UCSD-AML1 (cell line): ENCODE results near the gene PSMD13.
"Not testable (repeated sequence)": the region's sequence is repeated elsewhere in the genome, so short reads cannot be mapped to it uniquely, and the experiment has no call there.

ENCODE experiments used
- DNase-seq: peaks from one replicate; lab custom pipeline; 2025; ENCODE audit not compliant: unreplicated experiment; lab: John Stamatoyannopoulos, UW

The PSMD13 gene

GRCh38 chr11:285894-286220 lies 49.1 kb downstream of the PSMD13 start:
- DNase-seq: no peak

GRCh38 chr11:286977-287820 lies 50.4 kb downstream of the PSMD13 start:
- DNase-seq: not testable (repeated sequence)

GRCh38 chr11:287821-288477 lies 51.2 kb downstream of the PSMD13 start:
- no peak for DNase-seq

- DNase-seq: peak; percentile 73
Observed at GRCh38 chr11:288478-289397, 52.0 kb downstream of the PSMD13 start, which contains the start of gene PGGHG. TSS of gene PGGHG (plus strand) at chr11:289126. CDS start at chr11:289817, 691 bp downstream.

GRCh38 chr11:289398-289711 lies 52.6 kb downstream of the PSMD13 start:
- no peak for DNase-seq

GRCh38 chr11:289712-290620 lies 53.2 kb downstream of the PSMD13 start:
- DNase-seq: no peak

GRCh38 chr11:290621-291231 lies 54.0 kb downstream of the PSMD13 start:
- no peak for DNase-seq

GRCh38 chr11:291281-292210 lies 54.8 kb downstream of the PSMD13 start:
- DNase-seq: no peak

GRCh38 chr11:292211-293121 lies 55.7 kb downstream of the PSMD13 start:
- no peak for DNase-seq

GRCh38 chr11:293271-293851 lies 56.6 kb downstream of the PSMD13 start:
- DNase-seq: no peak

- no peak for DNase-seq
Observed at GRCh38 chr11:293852-294661, 57.3 kb downstream of the PSMD13 start.

- DNase-seq: no peak
Observed at GRCh38 chr11:294780-295179, 58.0 kb downstream of the PSMD13 start.

- no peak for DNase-seq
Observed at GRCh38 chr11:295351-296170, 58.8 kb downstream of the PSMD13 start.

- no peak for DNase-seq
Observed at GRCh38 chr11:296171-297050, 59.6 kb downstream of the PSMD13 start.

GRCh38 chr11:297051-297585 lies 60.3 kb downstream of the PSMD13 start:
- DNase-seq: no peak
